Peyer's patch (tissue), 4 donors: Measurements from ENCODE around the gene LRRFIP1. TPM values are rescaled to one million over a fixed set of nuclear protein-coding genes. Genes with fewer than 3 reads are reported as not detected.

ENCODE experiments used
- DNase-seq, 3 donors: peaks; one replicate each; pipeline ENCODE4 v3.0.0-alpha.2; 2017 to 2019
- H3K27ac ChIP-seq, 4 donors: fragments of 200-600 bp; sonication (generic); one replicate each; pipeline ENCODE4 v1.5.1; 2016 to 2019
- H3K27me3 ChIP-seq, 2 donors: fragments of 200-600 bp; sonication (generic); one replicate each; pipeline ENCODE4 v1.5.1; 2019
- H3K36me3 ChIP-seq, 3 donors: fragments of 200-600 bp; sonication (generic); one replicate each; pipeline ENCODE4 v1.5.1; 2016 to 2019
- H3K4me1 ChIP-seq, 4 donors: fragments of 200-600 bp; sonication (generic); one replicate each; pipeline ENCODE4 v1.5.1; 2016 to 2019
- H3K4me3 ChIP-seq, 4 donors: fragments of 200-600 bp; sonication (generic); 1 replicate in 3 of 4; 2 replicates in 1 of 4; pipeline ENCODE4 v1.5.1; 2016 to 2019; ENCODE audit warnings: mild to moderate bottlenecking in 1 of 4
- H3K9me3 ChIP-seq, 4 donors: fragments of 200-600 bp; sonication (generic); one replicate each; pipeline ENCODE4 v1.5.1; 2016 to 2019; ENCODE audit warnings: mild to moderate bottlenecking in 1 of 4
- CTCF ChIP-seq, 6 experiments: fragments of 450-650 bp in 4 of 6; fragments of 200-600 bp in 2 of 6; sonication (generic) in 1 of 6; IDR thresholded peaks; one replicate each; pipeline ENCODE4 v1.5.1; 2017 to 2019; ENCODE audit warnings: antibody characterized with exemption in 6 of 6, mild to moderate bottlenecking in 3 of 6, moderate library complexity in 1 of 6
- POLR2A ChIP-seq, 2 donors: fragments of 450-650 bp; IDR thresholded peaks; one replicate each; pipeline ENCODE4 v1.5.1; 2017; ENCODE audit warnings: antibody characterized with exemption in 2 of 2, mild to moderate bottlenecking in 2 of 2, moderate library complexity in 2 of 2
- total RNA-seq, 4 donors: library from RNA; depleted of rRNA; stranded (reverse); fragments of >200 nt; gene quantifications; one replicate each; pipeline ENCODE4 v1.1.0, GENCODE V29; 2016

LRRFIP1 gene
- total RNA-seq, 4 donors from 2014 or later = 114 to 182 (median 135) TPM

- Histone ChIP-seq H3K9me3 (no peaks in the 10 kb centered on the region), H3K4me3 (no peak overlapping the region), H3K36me3 (no peaks in the 10 kb centered on the region), H3K4me1 (peaks cover 0 to 14% (median 4%) of the 10 kb centered on the region in 4 donors), H3K27me3 (no peaks in the 10 kb centered on the region), H3K27ac (no peak overlapping the region)
- DNase-seq = no peak
- no peak for TF ChIP-seq POLR2A (IDR thresholded peaks at IDR 0.05)
These were observed 4.6 kb downstream of the LRRFIP1 start for GRCh38 chr2:237631801-237632585.

- no peak overlapping the region for H3K27ac ChIP-seq
- H3K4me3 ChIP-seq = no peak overlapping the region
- peaks cover 0 to 11% (median 1%) of the 10 kb centered on the region in 4 donors for H3K4me1 ChIP-seq
- no peaks in the 10 kb centered on the region for H3K27me3 ChIP-seq
- no peak for DNase-seq
- TF ChIP-seq POLR2A (IDR thresholded peaks at IDR 0.05) (no peak), CTCF (IDR thresholded peaks at IDR 0.05) (no peak)
- H3K36me3 ChIP-seq = no peaks in the 10 kb centered on the region
- no peaks in the 10 kb centered on the region for H3K9me3 ChIP-seq
These were observed 5.7 kb downstream of the LRRFIP1 start for GRCh38 chr2:237633061-237633561.

- no peaks in the 10 kb centered on the region for H3K9me3 ChIP-seq
- DNase-seq = peak in 1 of 3 donors; percentile 27
- H3K27me3 ChIP-seq = no peaks in the 10 kb centered on the region
- no peaks in the 10 kb centered on the region for H3K36me3 ChIP-seq
- no peak overlapping the region for H3K27ac ChIP-seq
- no peak overlapping the region for H3K4me3 ChIP-seq
- no peaks in the 10 kb centered on the region for H3K4me1 ChIP-seq
- TF ChIP-seq POLR2A (IDR thresholded peaks at IDR 0.05) (no peak), CTCF (IDR thresholded peaks at IDR 0.05) (no peak)
These were observed 9.2 kb downstream of the LRRFIP1 start for GRCh38 chr2:237636578-237636977.

- Histone ChIP-seq H3K4me1 (no peaks in the 10 kb centered on the region), H3K9me3 (no peaks in the 10 kb centered on the region), H3K27ac (no peak overlapping the region), H3K4me3 (no peak overlapping the region), H3K36me3 (no peaks in the 10 kb centered on the region), H3K27me3 (no peaks in the 10 kb centered on the region)
- TF ChIP-seq CTCF (IDR thresholded peaks at IDR 0.05) (no peak), POLR2A (IDR thresholded peaks at IDR 0.05) (no peak)
- no peak for DNase-seq
These were observed 10.2 kb downstream of the LRRFIP1 start for GRCh38 chr2:237637429-237638135.

- H3K4me3 ChIP-seq = no peak overlapping the region
- H3K9me3 ChIP-seq = no peaks in the 10 kb centered on the region
- TF ChIP-seq POLR2A (IDR thresholded peaks at IDR 0.05) (no peak), CTCF (IDR thresholded peaks at IDR 0.05) (no peak)
- no peaks in the 10 kb centered on the region for H3K27me3 ChIP-seq
- H3K4me1 ChIP-seq = no peaks in the 10 kb centered on the region
- no peak for DNase-seq
- H3K36me3 ChIP-seq = no peaks in the 10 kb centered on the region
- no peak overlapping the region for H3K27ac ChIP-seq
These were observed 10.8 kb downstream of the LRRFIP1 start for GRCh38 chr2:237638176-237638575.
